HFFc6 (cell line): ENCODE results near the gene GMCL2. TPM values are rescaled to one million over a fixed set of nuclear protein-coding genes. Genes with fewer than 3 reads are reported as not detected.
"Not testable (repeated sequence)": the region's sequence is repeated elsewhere in the genome, so short reads cannot be mapped to it uniquely, and the experiment has no call there.

ENCODE experiments used
- DNase-seq: peaks from one replicate; pipeline ENCODE4 v3.0.0-alpha.2; 2018
- H3K27ac Mint-ChIP-seq: 2 replicates; pipeline ENCODE4 v1.8.0; 2020; ENCODE audit warnings: mild to moderate bottlenecking, mixed read lengths
- H3K27me3 Mint-ChIP-seq: 2 replicates; pipeline ENCODE4 v1.8.0; 2021; ENCODE audit warnings: mild to moderate bottlenecking, moderate library complexity, mixed read lengths; ENCODE audit not compliant: insufficient read depth
- H3K36me3 Mint-ChIP-seq: 2 replicates; pipeline ENCODE4 v1.8.0; 2021; ENCODE audit warnings: low read depth, mixed read lengths
- H3K4me1 Mint-ChIP-seq: 2 replicates; pipeline ENCODE4 v1.8.0; 2020; ENCODE audit warnings: low read depth, mixed read lengths
- H3K4me3 Mint-ChIP-seq: 2 replicates; pipeline ENCODE4 v1.8.0; 2020; ENCODE audit warnings: mild to moderate bottlenecking, moderate library complexity, mixed read lengths
- H3K9me3 Mint-ChIP-seq: 2 replicates; pipeline ENCODE4 v1.8.0; 2020; ENCODE audit warnings: mild to moderate bottlenecking, mixed read lengths
- CTCF ChIP-seq: fragments of 200-600 bp; sonication (generic); IDR thresholded peaks from 2 replicates; pipeline ENCODE4 v1.5.0; 2021; ENCODE audit warnings: antibody characterized with exemption, mild to moderate bottlenecking
- total RNA-seq, 6 experiments: library from RNA; stranded (reverse); fragmentation: NEBNext Ultra II Directional; extraction: Animal tissue kit (Norgen Biotek cat#: 25700); gene quantifications; 2 replicates in 1 of 6; 3 replicates in 5 of 6; pipeline ENCODE4 v1.2.3, GENCODE V29; 2021

Gene GMCL2
- total RNA-seq, 6 experiments from 2014 or later = not detected

DNA sequence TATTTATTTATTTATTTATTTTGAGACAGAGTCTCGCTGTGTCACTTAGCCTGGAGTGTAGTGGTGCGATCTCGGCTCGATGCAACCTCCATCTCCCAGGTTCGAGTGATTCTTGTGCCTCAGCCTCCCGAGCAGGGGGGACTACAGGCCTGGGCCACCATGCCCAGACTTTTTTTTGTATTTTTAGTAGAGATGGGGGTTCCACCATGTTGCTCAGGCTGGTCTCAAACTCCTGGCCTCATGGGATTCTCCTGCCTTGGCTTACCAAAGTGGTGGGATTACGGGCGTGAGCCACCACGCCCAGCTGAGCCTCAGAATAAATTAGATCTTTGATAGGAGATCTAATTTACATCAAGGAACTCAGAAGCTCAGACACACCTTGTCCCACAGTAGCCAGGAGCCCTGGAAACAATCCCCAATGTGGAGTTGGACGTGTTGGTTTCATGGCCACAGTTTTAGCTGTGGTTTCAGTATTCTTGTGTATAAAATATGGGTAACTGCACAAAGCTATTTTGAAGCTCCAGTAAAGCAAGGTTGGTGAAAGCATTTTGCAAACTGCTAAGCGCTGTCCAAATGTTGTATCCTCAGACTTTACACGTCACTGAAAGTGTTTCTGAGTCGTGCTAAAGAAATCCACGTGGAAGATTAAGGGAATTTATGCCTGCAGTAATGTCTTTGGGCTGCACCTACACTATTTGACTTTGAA lies 14.2 kb upstream of the GMCL2 start:
- H3K27me3 Mint-ChIP-seq = peaks cover 10% of the 10 kb centered on the region
- peak; percentile 31 for DNase-seq
- no peak overlapping the region for H3K27ac Mint-ChIP-seq
- H3K9me3 Mint-ChIP-seq = peaks cover 4% of the 10 kb centered on the region
- H3K4me1 Mint-ChIP-seq = peaks cover 17% of the 10 kb centered on the region
- peaks cover 10% of the 10 kb centered on the region for H3K36me3 Mint-ChIP-seq
- TF ChIP-seq CTCF = no peak
- H3K4me3 Mint-ChIP-seq = no peak overlapping the region

DNA sequence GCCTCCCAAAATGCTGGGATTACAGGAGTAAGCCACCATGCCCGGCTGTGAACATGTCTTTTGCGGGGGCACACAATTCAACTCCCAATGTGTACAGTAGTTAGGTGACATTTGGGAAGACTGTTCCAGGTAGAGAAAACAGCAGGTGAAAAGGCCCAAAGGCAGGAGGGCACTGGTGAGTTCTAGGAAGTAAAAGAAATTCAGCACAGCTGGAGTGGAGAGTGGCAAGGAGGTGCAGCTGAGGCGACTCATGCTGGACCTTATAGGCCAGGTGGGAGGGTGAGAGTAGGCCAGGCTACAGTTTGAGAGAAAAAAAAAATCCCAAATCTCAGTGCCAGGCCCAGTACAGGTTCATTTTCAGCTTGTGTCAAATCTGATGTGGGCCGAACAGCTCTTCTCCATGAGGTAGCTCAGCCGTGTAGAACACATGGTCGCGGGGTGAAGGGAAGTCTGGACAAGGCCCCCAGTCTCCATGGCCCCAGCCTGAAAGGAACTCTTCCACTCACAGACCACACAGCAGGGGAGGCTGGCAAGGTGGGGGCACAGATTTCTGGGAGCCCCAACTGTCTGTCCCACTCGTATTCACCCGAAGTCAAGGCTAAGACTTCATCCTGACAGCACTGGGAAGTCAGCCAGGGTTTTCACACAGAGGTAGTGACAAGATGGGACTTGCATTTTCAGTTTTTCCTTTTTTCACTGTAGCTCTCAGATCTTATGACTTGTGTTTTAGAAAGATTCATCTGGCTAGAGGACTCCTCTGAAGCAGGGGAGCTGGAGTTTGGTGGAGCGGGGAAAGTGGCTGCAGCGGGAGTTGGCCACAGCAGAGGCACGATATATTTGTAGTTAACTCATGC lies 12.6 kb upstream of the GMCL2 start:
- peaks cover 16% of the 10 kb centered on the region for H3K27me3 Mint-ChIP-seq
- peaks cover 9% of the 10 kb centered on the region for H3K4me1 Mint-ChIP-seq
- no peak for TF ChIP-seq CTCF
- DNase-seq = no peak
- peaks cover 4% of the 10 kb centered on the region for H3K9me3 Mint-ChIP-seq
- H3K4me3 Mint-ChIP-seq = no peak overlapping the region
- H3K27ac Mint-ChIP-seq = no peak overlapping the region
- no peaks in the 10 kb centered on the region; the same call in 1 of the 2 replicates for H3K36me3 Mint-ChIP-seq

GRCh38 chr5:178198706-178199105 lies 11.5 kb upstream of the GMCL2 start:
- H3K36me3 Mint-ChIP-seq = no peaks in the 10 kb centered on the region
- no peak for DNase-seq
- no peak overlapping the region for H3K4me3 Mint-ChIP-seq
- peaks cover 9% of the 10 kb centered on the region for H3K4me1 Mint-ChIP-seq
- no peak for TF ChIP-seq CTCF
- peaks cover 21% of the 10 kb centered on the region for H3K27me3 Mint-ChIP-seq
- no peaks in the 10 kb centered on the region for H3K9me3 Mint-ChIP-seq
- H3K27ac Mint-ChIP-seq = no peak overlapping the region

DNA sequence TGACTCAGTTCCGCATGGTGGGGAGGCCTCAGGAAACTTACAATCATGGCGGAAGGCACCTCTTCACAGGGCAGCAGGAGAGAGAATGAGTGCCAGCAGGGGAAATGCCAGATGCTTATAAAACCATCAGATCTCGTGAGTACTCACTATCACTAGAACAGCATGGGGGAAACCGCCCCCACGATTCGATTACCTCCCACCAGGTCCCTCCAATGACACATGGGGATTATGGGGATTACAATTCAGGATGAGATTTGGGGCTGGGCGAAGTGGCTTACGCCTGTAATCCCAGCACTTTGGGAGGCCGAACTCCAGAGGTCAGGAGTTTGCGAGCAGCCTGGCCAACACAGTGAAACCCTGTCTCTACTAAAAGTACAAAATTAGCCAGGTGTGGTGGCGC lies 11.0 kb upstream of the GMCL2 start:
- not testable (repeated sequence) for H3K27ac Mint-ChIP-seq, H3K36me3 Mint-ChIP-seq, DNase-seq, H3K4me3 Mint-ChIP-seq, H3K9me3 Mint-ChIP-seq
- Mint-ChIP-seq H3K27me3 (peaks cover 23% of the 10 kb centered on the region), H3K4me1 (peaks cover 13% of the 10 kb centered on the region)

DNA sequence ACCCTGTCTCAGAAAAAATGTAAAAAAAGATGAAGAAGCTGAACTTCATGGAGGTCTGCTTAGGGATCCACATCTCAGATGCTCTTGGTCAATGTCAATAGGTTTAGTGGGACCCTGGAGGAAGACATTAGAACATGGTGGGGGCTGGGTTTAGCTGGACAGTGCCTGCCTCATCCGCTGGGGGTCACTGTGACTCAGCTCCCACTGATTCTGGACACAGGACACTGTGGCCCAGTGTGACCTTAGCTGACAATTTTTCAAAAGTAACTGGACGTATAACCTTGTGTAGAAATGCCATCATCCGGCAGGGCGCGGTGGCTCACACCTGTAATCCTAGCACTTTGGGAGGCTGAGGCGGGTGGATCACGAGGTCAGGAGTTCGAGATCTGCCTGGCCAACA lies 9.8 kb upstream of the GMCL2 start:
- Mint-ChIP-seq H3K4me3 (no peak overlapping the region), H3K27ac (no peak overlapping the region), H3K4me1 (peaks cover 13% of the 10 kb centered on the region), H3K9me3 (peaks cover 4% of the 10 kb centered on the region; the same call in 1 of the 2 replicates), H3K36me3 (no peaks in the 10 kb centered on the region), H3K27me3 (peaks cover 23% of the 10 kb centered on the region)
- DNase-seq = no peak
- TF ChIP-seq CTCF = peak; percentile 67

DNA sequence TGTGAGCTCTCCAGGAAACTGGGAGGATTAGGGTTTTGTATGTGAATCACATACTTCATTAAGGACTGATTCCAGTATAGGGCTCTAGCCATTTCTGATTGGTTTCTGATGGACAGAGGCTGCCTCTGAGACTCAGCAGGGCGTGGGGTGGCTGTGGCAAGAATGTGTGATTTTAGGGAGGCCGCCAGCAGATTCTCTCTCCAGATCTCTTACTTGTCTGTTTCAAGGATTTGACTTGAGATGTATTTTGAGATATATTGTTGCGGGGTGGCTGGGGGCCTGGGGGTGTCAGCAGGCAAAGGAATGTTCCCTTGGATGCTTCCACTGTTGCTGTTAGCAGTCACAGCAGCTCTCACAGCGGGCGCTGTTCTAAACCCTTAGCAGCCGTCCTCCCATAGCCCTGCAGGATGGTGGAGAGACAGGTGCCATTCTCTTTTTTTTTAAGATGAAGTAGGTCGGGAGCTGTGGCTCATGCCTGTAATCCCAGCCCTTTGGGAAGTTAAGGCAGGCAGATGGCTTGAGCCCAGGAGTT lies 9.2 kb upstream of the GMCL2 start:
- DNase-seq = no peak
- Mint-ChIP-seq H3K4me3 (no peak overlapping the region), H3K36me3 (no peaks in the 10 kb centered on the region), H3K27me3 (peaks cover 24% of the 10 kb centered on the region), H3K9me3 (peaks cover 4% of the 10 kb centered on the region; the same call in 1 of the 2 replicates), H3K4me1 (peaks cover 8% of the 10 kb centered on the region; the same call in 1 of the 2 replicates), H3K27ac (no peak overlapping the region)
- TF ChIP-seq CTCF = no peak
